SH-SY5Y (cell line): ENCODE measurements around the gene MUC3A.

Experiments
- GATA2 ChIP-seq: IDR thresholded peaks from 2 replicates; pipeline ENCODE4 v1.6.1; 2011; ENCODE audit warnings: mild to moderate bottlenecking, low read depth, low read length
- GATA3 ChIP-seq: IDR thresholded peaks from 2 replicates; pipeline ENCODE4 v1.6.1; 2011; ENCODE audit warnings: low read depth, mild to moderate bottlenecking, low read length, moderate library complexity

The MUC3A gene

GRCh38 chr7:100944138-100944537 is 5.2 kb upstream of the MUC3A start:
- TF ChIP-seq GATA3 (no peak), GATA2 (no peak)

GRCh38 chr7:100946111-100946510 is 3.2 kb upstream of the MUC3A start:
- no peak for TF ChIP-seq GATA3
- no peak for TF ChIP-seq GATA2

- no peak for TF ChIP-seq GATA3
These were observed 2.5 kb upstream of the MUC3A start for GRCh38 chr7:100946766-100947365.

GRCh38 chr7:100947792-100948191 is 1.5 kb upstream of the MUC3A start:
- TF ChIP-seq GATA2: no peak
- TF ChIP-seq GATA3: no peak

GRCh38 chr7:100949933-100950443 is 654 bp downstream of the MUC3A start:
- TF ChIP-seq GATA2 (no peak), GATA3 (no peak)

GRCh38 chr7:100951172-100951571 is 1.8 kb downstream of the MUC3A start:
- TF ChIP-seq GATA2 (no peak), GATA3 (no peak)

GRCh38 chr7:100951888-100952560 is 2.7 kb downstream of the MUC3A start:
- TF ChIP-seq GATA2 (no peak), GATA3 (no peak)

- TF ChIP-seq GATA3 (no peak), GATA2 (no peak)
These were observed 3.3 kb downstream of the MUC3A start for GRCh38 chr7:100952641-100953040.

- TF ChIP-seq GATA2 (no peak), GATA3 (no peak)
These were observed 8.6 kb downstream of the MUC3A start for GRCh38 chr7:100957832-100958421.

GRCh38 chr7:100959894-100960293 is 10.6 kb downstream of the MUC3A start:
- TF ChIP-seq GATA3: no peak
- no peak for TF ChIP-seq GATA2

- no peak for TF ChIP-seq GATA2
- no peak for TF ChIP-seq GATA3
These were observed 13.2 kb downstream of the MUC3A start for GRCh38 chr7:100962537-100962936.

- TF ChIP-seq GATA2 (no peak), GATA3 (no peak)
These were observed 14.1 kb downstream of the MUC3A start for GRCh38 chr7:100963386-100963785.

- TF ChIP-seq GATA3: no peak
- no peak for TF ChIP-seq GATA2
These were observed 14.5 kb downstream of the MUC3A start for GRCh38 chr7:100963874-100964273.

GRCh38 chr7:100964630-100965029 is 15.3 kb downstream of the MUC3A start:
- TF ChIP-seq GATA2: no peak
- TF ChIP-seq GATA3: no peak
